ELR (cell line): ENCODE results near the gene RAI14.
"Not testable (repeated sequence)": the region's sequence is repeated elsewhere in the genome, so short reads cannot be mapped to it uniquely, and the experiment has no call there.

ENCODE experiments used
- DNase-seq: peaks from one replicate; pipeline ENCODE4 v3.0.0-alpha.2; 2015; ENCODE audit warnings: low read depth

The RAI14 gene

DNA sequence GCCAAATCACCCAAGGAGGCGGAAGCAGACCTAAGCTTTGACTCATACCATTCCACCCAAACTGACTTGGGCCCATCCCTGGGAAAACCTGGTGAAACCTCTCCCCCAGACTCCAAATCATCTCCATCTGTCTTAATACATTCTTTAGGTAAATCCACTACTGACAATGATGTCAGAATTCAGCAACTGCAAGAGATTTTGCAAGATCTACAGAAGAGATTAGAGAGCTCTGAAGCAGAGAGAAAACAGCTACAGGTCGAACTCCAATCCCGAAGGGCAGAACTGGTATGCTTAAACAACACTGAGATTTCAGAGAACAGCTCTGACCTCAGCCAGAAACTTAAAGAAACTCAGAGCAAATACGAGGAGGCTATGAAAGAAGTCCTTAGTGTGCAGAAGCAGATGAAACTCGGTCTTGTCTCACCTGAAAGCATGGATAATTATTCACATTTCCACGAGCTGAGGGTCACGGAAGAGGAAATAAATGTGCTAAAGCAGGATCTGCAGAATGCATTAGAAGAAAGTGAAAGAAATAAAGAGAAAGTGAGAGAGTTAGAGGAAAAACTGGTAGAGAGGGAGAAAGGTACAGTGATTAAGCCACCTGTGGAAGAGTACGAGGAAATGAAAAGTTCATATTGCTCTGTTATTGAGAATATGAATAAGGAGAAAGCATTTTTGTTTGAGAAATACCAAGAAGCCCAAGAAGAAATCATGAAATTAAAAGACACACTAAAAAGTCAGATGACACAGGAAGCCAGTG, 167.0 kb downstream of the RAI14 start:
- DNase-seq = no peak

DNA sequence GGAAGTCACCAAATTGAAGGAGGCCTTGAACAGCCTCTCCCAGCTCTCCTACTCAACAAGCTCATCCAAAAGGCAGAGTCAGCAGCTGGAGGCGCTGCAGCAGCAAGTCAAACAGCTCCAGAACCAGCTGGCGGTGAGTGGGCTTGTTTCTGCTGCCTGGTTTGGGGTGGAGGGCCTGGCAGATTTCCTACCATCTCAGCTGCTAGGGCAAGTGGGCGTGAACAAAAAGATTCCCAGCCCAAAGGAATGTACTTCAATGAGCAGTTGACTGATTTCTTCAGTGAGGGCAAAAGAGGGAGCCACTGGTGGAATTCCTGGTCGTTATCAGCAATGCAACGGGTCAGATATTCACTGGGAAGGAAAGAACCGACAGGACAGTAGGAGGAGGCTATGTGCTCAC, 170.2 kb downstream of the RAI14 start:
- no peak for DNase-seq

DNA sequence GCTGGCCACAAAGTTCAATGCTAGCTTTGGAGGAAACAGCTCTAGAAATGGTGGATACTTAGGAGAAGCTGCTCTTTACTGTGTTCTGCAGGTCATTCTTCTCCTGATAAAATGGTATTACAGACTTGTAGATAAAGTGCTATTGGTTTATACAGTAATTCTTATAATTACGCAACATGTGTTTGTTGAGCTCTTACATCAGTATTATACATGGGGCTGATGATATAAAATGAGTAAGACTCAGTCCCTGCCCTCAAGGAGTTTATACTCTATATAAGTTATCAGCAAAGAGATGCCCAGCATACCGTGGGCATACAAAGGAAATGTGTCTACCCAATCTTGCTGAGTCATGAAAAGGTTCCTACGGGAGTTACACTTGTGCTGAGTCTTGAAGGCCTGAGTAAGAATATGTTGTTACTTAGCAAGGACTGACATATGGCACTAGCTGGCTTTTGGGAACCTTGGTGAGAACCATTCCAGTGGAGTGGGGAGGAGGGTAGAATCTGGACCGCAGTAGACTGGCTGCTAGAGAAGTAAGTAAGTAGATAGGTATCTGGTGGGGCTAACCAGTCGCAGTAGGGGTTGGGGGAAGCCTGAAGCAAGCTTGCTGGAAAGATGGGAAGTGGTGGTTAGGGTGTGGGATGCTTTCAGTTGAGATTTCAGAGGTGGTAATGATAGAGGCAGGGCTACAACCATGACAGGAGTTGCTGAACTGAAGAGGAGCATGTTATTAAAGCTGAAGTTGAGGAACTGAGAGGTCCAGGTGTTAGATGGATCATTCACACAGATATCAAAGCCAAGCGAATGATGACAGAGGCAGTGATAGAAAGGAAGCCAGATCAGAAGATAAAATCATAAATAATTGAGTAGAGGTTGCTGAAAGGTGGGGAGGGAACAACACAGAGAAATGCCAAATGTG, 171.7 kb downstream of the RAI14 start:
- no peak for DNase-seq

DNA sequence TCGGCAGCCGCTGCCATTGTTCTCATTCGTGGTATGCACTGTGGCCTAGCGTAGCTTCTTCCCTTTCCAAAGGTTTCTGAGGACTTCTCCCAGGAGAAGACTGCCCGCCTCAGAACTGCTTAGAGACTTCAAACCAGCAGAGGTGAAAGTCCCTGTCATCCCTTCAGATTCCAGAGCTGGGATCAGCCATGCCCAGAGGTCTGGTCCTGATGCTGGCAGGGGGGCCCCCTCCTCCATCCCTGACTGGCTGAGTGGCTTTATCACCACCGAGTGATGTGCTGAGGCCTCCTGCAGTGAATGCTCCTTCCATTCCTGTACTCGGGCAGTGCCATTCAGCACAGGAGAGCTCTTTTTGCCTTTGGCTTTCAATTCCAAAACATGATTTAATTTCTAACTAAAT, 174.7 kb downstream of the RAI14 start:
- not testable (repeated sequence) for DNase-seq

DNA sequence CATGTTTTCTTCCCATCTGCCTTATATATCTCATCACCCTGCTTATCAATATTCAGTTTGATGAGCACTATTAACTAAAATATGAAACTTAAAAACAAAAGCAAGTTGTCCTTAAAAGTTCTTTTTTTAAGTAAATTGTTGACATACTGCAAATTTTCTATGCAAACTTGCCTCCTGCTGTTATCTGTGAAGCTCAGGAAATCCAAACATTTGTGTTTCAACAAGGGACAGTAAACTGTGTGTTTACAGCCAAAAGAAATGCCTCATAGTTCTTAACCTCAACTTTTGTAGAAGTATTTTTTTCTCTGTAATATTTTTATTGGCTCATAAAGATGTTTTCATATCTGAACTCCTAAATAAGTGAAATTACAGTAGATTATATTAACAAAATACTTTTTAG, 175.2 kb downstream of the RAI14 start:
- no peak for DNase-seq

DNA sequence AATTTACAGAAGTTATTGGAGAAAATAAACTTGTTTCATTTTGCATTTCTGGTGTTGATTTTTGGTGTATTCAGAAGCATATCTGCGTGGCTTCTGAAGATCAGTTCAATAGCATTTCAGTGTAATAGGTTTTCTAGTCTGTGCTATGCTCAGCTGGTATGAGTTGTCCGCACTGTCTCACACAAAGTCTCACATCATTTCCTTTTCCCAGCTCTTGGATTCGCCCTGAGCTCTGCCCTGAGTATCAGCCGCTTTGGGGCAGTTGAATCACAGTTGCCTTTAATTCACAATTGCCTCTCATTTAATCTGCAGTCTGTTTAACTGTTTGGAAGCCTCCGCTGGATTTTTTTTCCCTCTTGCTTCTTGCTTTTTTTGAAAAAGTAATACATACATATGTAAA, 176.4 kb downstream of the RAI14 start:
- no peak for DNase-seq

DNA sequence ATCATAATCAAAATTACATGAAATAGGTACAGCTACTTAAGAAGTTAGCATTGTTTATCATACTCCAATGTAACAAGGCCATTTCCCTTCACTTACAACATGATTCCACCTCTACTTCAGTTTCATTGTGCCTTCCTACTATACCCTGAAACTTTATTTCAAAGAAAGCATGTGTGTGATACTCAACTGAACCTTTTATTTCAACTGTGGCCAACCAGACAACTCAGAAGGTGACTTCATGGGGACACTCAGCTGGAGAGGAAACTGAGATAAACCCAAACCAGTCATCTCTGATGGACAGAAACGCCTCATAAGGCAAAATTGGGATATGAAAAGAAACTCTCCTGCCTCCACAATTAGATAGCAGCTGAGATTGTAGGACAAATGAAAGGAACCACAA, 177.0 kb downstream of the RAI14 start:
- DNase-seq = no peak

DNA sequence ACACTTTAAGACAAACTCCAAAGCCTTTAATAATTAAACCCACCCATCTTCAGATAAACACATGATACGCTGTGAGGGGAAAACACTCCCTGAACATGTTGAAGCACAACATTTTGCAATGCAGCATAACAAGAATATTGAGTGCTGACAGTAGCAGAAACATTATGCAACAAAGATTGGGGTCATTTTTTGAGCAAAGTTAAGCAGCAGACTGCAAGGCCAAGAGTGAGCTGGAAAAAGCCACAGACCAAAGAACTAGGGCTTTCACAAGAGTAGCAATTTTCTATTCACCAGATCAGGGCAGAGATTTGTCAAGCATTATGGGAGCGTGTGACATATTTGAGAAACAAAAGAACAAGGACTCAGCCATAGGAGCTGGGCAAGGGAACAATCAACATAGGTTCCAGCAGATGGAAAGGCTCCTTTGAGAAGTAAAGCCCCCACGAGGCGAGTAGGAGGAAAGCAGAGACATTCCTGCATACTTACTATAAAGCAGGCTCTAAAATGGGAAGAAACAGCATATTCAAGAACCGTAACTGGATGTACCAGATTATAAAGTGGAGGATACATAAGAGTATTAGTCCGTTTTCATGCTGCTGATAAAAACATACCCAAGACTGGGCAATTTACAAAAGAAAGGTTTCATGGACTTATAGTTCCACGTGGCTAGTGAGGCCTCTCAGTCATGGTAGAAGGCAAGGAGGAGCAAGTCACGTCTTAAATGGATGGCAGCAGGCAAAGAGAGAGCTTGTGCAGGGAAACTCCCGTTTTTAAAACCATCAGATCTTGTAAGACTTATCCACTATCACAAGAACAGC, 178.1 kb downstream of the RAI14 start:
- no peak for DNase-seq

DNA sequence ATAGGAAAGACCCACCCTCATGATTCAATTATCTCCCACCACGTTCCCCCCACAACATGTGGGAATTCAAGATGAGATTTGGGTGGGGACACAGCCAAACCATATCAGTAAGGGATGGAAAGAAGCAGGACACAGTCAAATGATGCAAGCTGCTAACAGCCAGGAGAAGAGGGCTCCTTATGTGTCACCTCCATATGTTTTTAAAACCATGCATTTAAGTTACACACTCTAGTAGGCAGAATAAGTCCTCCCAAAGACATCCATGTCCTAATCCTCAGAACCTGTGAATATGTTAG, 178.6 kb downstream of the RAI14 start:
- DNase-seq = no peak

DNA sequence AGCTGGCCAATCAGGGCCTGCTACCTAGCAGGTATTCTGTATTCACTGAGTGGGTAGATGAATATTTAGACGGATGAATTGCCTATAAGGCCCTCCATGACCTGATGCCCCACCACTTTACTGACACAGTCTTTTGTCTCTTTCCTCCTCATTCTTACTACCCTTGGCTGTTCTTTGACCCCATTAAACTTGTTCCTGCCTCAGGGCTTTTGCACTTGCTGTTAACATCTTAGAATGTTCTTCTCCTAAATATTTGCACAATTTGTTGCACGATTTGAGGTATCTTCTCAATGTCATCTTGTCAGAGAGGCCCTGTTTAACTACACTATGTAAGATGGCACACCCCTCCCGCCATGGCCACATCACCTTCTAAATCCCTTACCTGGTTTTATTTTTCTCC, 179.5 kb downstream of the RAI14 start:
- DNase-seq = no peak

DNA sequence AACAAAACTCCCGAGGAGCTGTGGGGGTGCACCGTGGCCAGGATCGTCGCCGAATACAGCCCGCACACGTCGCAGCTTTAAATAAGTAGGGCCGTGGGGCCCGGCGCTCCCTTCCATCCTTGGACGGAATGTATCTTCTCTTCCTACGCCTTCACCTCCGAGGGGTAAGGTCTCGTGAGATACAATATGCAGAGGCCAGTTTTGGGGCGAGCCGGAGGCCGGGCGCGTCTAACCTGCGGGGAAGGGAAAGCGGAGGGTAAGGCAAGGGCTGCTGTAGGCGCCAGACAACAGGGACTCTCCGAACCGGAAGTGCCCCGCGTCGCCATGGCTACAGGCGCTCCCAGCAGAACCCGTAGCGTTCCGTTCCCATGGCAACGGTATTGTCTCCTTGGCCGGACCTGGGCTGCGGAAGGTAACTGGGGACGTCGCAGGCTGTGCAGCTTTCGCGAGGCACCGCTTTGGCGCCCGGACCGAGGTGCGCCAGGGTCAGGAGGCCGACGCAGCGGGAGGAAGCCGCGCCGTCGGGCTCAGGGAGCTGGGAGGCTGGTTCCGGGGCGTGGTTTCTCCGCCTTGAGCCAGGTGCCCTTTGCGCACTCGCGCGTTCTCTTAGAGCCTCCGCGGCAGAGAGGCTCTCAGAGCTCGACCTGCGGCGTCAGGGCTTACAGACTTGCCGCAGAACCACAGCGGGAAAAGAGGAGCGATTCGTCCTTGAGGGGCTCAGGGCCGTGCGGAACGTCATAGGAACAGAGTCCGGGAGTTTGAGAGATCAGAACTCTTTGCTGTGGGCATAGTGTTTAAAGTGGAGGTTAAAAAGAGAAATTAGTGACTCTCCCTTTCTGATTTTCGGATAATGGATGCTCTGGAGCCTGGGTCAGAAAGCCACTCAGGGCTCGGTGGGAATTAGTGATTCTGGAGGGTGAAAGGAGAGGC, 182.9 kb downstream of the RAI14 start, which contains the start of gene TTC23L:
Gene TTC23L, plus strand, starts transcription at position 380 of the 930 bp plus-strand sequence. CDS start 1,508 bp downstream, outside the sequence.
- DNase-seq = peak; percentile 90

DNA sequence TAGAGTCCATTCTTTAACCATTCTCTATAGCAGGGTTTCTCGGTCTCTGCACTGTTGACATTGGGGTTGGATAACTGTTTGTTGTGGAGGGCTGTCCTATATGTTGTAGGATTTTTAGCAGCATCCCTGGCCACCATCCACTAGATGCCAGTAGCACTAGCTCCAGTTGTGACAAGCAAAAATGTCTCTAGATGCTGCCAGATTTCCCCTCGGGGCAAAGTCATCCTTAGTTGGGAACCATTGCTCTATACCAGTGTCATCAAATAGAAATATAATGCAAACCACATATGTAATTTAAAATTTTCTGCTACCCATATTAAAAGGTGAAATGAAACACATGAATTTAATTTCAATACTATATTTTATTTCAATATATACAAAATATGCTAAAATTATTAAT, 185.7 kb downstream of the RAI14 start:
- no peak for DNase-seq

DNA sequence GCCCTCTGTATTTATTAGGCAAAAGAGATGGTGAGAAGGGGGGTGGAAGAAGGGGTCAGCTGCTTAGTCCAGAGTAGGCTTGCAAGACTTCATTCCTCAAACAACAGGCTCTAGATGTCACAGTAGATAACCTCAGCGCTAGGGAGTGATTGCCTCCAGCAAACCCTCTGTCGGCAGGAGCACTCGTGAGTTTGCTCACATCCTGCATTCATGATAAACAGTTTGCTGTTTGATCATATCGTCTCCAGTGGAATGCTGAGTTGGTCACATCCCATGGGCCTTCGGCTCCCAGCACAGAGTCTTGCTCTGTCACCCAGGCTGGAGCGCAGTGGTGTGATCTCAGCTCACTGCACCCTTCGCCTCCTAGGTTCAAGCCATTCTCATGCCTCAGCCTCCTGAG, 186.4 kb downstream of the RAI14 start:
- no peak for DNase-seq

DNA sequence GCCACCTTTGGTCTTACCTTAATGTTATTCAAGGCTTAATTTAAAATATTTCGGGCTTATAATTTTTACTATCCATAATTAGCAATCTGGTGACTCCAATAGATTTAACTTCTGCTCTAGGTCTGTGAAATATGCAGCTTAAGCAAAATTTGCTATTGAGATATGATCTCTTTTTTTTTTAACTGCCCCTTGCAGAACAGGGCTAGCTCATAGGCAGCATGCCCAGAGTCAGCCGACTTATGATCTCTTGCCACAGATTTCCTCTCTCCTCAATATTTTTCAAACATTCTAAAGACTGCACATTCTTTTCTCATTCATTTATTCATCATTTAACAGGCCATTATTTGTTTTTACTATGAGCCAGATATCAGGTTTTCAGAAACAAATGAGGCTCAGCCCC, 187.4 kb downstream of the RAI14 start:
- DNase-seq = no peak

DNA sequence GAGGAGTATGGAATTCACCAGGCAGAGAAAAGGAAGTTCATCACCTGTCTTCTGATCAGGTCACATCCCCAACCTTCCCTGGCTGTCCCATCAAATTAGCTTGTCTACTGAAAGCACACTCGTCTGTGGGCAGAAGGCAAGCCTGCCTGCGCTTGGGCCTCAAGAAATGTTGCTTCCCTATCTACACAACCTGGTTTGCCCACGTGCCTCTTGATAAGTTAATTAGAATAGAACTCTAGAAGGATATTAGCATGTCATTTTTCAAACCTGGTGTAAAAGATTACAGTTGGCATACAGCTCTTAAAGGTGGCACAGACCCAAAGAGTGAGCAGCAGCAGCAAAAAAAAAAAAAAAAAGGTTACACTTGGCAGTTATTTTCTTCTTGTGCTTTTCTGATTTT, 188.0 kb downstream of the RAI14 start:
- no peak for DNase-seq

DNA sequence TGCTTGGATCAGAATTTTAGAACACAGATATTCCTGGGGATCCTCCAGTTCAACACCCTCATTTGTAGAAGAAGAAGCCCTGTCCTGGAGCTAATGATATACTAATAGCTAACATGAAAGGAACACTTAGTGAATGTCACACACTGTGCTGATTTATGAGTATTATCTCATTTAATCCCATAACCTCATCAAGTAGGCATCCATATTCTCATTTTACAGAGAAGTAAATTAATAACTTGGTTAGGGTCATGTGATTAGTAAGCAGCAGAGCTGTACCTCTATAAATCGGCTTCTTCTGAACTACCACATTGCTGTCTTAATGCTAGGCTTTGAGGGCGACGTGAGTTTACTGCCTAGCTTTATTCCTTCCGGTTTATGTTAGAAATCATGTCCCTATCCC, 188.9 kb downstream of the RAI14 start:
- DNase-seq = no peak

DNA sequence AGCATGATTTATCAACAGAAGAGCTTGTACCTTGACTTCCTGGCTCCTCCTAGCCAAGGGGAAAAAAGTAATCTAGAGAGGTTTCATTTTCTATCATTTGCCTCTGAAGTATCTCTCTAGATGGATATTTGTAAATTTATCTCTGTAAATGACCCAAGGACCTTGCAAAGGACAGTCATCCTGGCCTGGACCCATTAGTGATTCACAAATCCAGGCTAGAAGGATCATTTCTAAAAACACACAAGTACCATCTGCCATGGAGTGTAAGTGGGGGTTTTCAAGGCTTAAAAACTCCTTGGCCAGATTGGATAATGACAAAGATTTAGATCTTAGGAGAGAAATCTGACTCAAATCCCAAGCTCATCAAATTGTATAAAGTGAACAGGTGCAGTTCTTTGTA, 190.9 kb downstream of the RAI14 start:
- no peak for DNase-seq

DNA sequence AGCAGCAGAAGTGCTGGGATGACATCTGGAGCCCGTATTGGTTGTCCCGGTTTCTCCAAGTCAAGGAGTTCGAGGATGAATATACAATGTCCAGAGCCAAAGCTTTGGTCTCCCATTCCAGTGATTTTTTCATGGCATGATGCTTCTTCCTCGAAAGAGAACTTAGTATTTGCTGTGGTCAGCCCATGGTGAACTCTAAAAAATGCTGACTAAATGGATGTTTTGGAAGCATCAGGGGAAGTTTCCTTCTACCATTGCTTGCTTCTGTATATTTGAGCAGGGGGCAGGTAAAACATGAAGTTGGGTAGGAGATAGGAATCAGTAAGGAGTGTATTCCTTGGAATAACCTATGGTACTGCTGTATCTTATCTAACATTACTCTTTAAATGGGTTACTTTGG, 191.4 kb downstream of the RAI14 start:
- no peak for DNase-seq

DNA sequence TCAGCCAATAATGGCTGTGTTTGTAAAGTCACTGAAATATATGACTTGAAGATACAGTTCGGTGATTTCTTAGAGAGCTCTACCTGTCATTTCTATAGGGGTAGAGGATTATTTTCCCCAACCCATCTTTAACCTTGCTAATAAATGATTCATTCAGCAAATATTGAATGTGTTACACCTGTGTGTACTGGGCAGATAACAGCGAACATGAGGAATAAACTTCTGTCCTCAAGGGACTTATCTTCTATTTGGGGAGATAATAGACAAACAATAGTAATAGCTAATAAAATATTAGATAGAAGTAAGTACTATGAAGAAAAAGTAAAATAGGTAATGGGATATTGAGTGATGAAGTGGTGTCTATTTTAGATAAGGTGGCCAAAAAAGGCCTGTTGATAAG, 192.1 kb downstream of the RAI14 start:
- no peak for DNase-seq

DNA sequence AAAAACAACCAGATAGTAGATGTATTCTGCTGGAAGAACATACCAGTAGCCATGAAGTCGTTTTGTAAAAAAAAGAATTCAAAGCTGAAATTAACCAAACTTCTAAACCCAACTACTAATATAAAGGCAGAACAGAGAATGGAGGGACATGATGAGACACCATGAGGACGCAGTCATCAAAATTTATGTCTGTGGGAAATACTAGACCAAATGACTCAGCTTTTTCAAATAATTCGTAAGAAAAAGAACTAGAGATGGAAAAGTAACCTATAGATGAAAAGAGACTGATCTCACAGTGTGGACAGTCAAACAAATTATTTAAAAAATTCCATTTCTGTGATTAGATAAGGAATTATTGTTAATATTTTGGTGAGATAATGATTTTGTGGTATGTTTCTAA, 193.1 kb downstream of the RAI14 start:
- DNase-seq = peak; percentile 33

DNA sequence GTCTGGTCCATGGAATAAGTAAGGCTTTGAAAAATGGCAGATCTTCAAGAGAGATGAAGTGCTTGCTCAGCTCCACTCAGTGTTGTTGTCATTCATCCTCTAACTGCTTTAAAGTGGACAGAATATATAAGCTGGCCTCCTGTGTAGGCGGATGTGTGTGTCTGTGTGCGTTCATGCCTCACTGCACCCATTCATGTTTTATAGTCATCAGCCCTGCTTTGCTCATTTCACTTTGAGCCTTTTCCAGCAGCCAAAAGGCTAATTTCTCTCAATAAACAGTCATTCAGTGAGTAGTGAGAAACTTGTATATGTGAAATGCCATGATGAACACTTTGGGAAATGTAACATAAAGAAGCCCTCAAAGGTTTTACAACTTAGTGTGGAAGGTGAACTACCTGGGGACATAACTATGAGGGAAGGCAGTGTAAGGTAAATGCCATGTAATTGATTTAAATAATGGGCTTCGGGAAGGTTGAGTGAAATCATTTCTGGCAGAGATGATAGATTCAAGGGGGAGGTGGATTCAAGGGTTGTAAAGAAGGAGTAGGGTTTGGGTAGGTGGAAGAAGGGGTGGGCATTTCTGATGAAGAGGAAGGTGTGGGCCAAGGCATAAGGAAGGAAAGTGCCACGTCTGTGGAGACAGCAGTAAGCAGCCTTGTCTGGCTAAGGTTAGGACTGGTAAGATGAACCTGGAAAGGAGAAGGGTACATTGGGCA, 198.5 kb downstream of the RAI14 start:
- no peak for DNase-seq
